H1 (cell line): ENCODE data around the gene PALD1. TPM values are rescaled to one million over a fixed set of nuclear protein-coding genes. Genes with fewer than 3 reads are reported as not detected.

Source experiments
- ASH2L ChIP-seq: fragments of 200-600, 300-600 bp; sonication (generic); IDR thresholded peaks from one replicate; pipeline ENCODE4 v1.7.1; 2017; ENCODE audit warnings: low read length
- CHD2 ChIP-seq: IDR thresholded peaks from 2 replicates; pipeline ENCODE4 v1.6.1; 2012; ENCODE audit warnings: low read length, improper control_type of control experiment
- RAD21 ChIP-seq, 2 experiments: IDR thresholded peaks in 1 of 2; conservative IDR thresholded peaks in 1 of 2; 2 replicates each; pipeline ENCODE4 v1.6.1; 2011; ENCODE audit warnings: low read depth in 2 of 2, low read length in 2 of 2, improper control_type of control experiment in 1 of 2, inconsistent platforms in 1 of 2, mild to moderate bottlenecking in 1 of 2, moderate library complexity in 1 of 2
- RNF2 ChIP-seq: fragments of 200-900, 300-1000 bp; sonication (generic); IDR thresholded peaks from 2 replicates; pipeline ENCODE4 v1.7.1; 2016; ENCODE audit warnings: borderline replicate concordance, low read depth, mild to moderate bottlenecking, antibody characterized with exemption, low read length; ENCODE audit not compliant: poor library complexity, severe bottlenecking; ENCODE audit errors: missing control alignments
- USF2 ChIP-seq: IDR thresholded peaks from 2 replicates; pipeline ENCODE4 v1.6.1; 2011; ENCODE audit warnings: low read length, improper control_type of control experiment
- polyA plus RNA-seq, 7 experiments: library from polyadenylated mRNA; depleted of rRNA in 3 of 7; stranded (reverse) in 5 of 7; unstranded in 2 of 7; fragments of >200 nt in 5 of 7; fragments of 200-250 nt in 2 of 7; gene quantifications; 1 replicate in 5 of 7; 2 replicates in 1 of 7; 4 replicates in 1 of 7; pipeline versions ENCODE4 v1.2.1 to v1.2.3, GENCODE V29; 2011 to 2013; ENCODE audit warnings: missing spikeins in 2 of 7, mixed read lengths in 2 of 7
- total RNA-seq: library from RNA; stranded (reverse); fragmentation: NEBNext Ultra II Directional; extraction: Animal tissue kit (Norgen Biotek cat#: 25700); gene quantifications from 2 replicates; pipeline ENCODE4 v1.2.1, GENCODE V29; 2021

The PALD1 gene
- total and polyA plus RNA-seq, 2 of the 8 experiments (the other 6 are each of a cell fraction or from before 2014, with no cell fraction given) = 13.3 to 32.8 TPM

- TF ChIP-seq RNF2 (no peak), ASH2L (no peak), USF2 (no peak), RAD21 (IDR thresholded peaks at IDR 0.05 in 1 of 2, conservative IDR thresholded peaks at IDR 0.05 in 1 of 2; ENCODE audit: low read depth in 2 of 2, low read length in 2 of 2) (no peak), CHD2 (no peak)
Observed at GRCh38 chr10:70459061-70459773, 19.4 kb upstream of the PALD1 start (continued).
